ENCODE results near the gene RIMS4. TPM values are rescaled to one million over a fixed set of nuclear protein-coding genes. Genes with fewer than 3 reads are reported as not detected.

The RIMS4 gene
- total RNA-seq, 1 donor from 2014 or later, result 6.4 TPM

DNA sequence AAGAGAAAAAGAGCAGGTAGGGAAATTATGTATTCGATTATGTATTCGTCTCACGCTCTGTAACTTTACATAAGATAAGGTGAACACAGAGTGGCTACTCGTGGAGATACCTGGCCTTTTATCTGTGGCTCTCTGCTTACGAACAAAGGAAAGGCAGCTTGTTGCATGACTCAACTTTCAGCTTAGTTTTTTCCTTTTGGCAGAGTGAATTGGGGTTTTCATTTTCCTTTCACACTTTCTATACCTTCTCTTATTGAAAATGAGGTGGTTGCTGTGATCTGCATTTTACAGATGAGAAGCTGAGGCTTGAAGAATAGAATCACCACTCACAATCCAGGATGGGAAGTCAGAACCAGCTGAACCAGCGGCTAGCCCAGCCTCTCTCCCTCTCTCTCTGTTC is 78.0 kb downstream of the RIMS4 start:
- H3K36me3 ChIP-seq, result no peaks in the 10 kb centered on the region
- no peak overlapping the region for H3K4me3 ChIP-seq
- peaks cover 23% of the 10 kb centered on the region for H3K4me1 ChIP-seq
- peak overlapping the region; percentile 54 for H3K27ac ChIP-seq
- intact Hi-C loops (cut with DNase I), result no loop called here
- TF ChIP-seq, protein P1, sequence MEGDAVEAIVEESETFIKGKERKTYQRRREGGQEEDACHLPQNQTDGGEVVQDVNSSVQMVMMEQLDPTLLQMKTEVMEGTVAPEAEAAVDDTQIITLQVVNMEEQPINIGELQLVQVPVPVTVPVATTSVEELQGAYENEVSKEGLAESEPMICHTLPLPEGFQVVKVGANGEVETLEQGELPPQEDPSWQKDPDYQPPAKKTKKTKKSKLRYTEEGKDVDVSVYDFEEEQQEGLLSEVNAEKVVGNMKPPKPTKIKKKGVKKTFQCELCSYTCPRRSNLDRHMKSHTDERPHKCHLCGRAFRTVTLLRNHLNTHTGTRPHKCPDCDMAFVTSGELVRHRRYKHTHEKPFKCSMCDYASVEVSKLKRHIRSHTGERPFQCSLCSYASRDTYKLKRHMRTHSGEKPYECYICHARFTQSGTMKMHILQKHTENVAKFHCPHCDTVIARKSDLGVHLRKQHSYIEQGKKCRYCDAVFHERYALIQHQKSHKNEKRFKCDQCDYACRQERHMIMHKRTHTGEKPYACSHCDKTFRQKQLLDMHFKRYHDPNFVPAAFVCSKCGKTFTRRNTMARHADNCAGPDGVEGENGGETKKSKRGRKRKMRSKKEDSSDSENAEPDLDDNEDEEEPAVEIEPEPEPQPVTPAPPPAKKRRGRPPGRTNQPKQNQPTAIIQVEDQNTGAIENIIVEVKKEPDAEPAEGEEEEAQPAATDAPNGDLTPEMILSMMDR (IDR thresholded peaks at IDR 0.05), result no peak
- no peak for TF ChIP-seq POLR2A (IDR thresholded peaks at IDR 0.05)
- no peak for TF ChIP-seq POLR2AphosphoS5 (IDR thresholded peaks at IDR 0.05; ENCODE audit: insufficient read depth in 1 of 2, low read depth in 1 of 2)
- H3K27me3 ChIP-seq, result no peaks in the 10 kb centered on the region
- no peak for DNase-seq (ENCODE audit: extremely low spot score in 2 of 2)
- no peaks in the 10 kb centered on the region for H3K9me3 ChIP-seq

DNA sequence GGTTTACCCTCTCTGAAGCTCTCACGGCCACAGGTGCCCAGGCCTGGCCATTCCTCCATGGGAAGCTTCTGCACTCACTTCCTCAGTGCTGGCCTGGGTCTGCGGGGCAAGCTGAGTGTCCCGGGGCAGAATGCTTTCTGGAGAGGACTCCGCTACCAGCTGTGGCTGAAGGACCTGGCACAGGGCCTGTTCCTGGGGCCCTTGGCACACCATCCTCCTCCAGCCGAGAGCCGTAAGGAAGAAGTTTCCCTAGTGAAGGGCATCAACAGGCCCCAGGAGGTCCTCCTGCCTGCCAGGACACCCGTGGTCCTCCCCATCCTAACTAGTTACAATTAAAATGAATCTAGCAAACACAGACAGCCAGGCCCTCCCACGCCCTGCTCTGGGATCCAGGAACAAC is 78.7 kb downstream of the RIMS4 start:
- intact Hi-C loops (cut with DNase I), result no loop called here
- Histone ChIP-seq H3K4me1 (peaks cover 23% of the 10 kb centered on the region), H3K9me3 (no peaks in the 10 kb centered on the region), H3K27me3 (no peaks in the 10 kb centered on the region), H3K36me3 (no peaks in the 10 kb centered on the region), H3K27ac (peak overlapping the region; percentile 22), H3K4me3 (no peak overlapping the region)
- TF ChIP-seq, protein P1 (IDR thresholded peaks at IDR 0.05), result no peak
- TF ChIP-seq POLR2A (IDR thresholded peaks at IDR 0.05), result no peak
- no peak for DNase-seq (ENCODE audit: extremely low spot score in 2 of 2)

DNA sequence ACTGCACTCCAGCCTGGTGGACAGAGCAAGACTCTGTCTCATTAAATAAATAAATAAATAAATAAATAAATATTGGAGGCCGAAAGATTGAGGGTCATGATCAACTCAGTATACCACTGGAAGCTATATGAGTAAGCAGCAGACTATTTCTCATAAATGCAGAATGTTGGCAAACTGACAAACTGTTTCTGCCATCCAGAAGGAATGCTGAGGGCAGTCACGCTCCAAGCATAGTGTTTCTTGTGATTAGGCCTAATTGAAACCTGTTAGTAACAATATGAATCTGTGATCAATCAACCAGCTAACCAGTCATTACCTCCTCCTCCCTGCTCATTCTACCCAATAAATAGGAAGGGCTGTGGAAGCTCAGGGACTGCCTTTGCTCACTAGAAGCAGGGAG is 79.9 kb downstream of the RIMS4 start:
- intact Hi-C loops (cut with DNase I), result no loop called here
- H3K27ac ChIP-seq, result peak overlapping the region; percentile 22
- TF ChIP-seq, protein P1 (IDR thresholded peaks at IDR 0.05), result no peak
- no peak for TF ChIP-seq POLR2A (IDR thresholded peaks at IDR 0.05)
- TF ChIP-seq POLR2AphosphoS5 (IDR thresholded peaks at IDR 0.05; ENCODE audit: insufficient read depth in 1 of 2, low read depth in 1 of 2), result no peak
- H3K27me3 ChIP-seq, result no peaks in the 10 kb centered on the region
- H3K36me3 ChIP-seq, result no peaks in the 10 kb centered on the region
- peaks cover 23% of the 10 kb centered on the region for H3K4me1 ChIP-seq
- H3K4me3 ChIP-seq, result no peak overlapping the region
- no peak for DNase-seq (ENCODE audit: extremely low spot score in 2 of 2)
- H3K9me3 ChIP-seq, result no peaks in the 10 kb centered on the region

DNA sequence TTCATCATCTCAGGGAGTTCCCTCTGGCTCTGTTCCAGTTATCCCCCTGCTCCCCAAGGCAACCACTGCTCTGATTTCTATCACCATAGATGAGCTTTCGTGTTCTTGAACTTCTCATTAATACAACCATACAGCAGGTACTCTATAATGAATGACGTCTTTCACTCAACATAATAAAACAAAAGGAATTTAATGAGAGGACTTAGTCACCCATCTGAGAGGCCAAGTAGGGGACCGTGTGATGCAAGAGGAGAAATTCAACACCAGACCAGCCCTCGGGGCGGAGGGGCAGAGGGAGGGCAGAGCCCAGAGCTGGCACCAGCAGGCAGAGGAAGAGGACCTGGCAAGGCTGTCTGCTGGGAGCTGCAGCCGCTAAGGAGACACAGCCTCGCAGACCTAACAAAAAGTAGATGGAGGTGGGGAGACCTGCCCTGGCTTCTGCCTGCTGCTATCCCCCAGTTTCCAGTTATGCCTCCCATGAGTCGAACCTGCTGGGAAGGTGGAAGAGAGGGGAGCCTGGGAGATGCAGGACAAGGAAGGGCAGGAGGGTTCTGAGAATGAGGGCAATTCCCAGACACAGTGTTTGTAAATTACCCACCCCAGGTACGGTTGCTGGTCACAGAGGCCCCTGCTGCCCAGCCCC is 81.4 kb downstream of the RIMS4 start:
- H3K4me1 ChIP-seq, result peaks cover 23% of the 10 kb centered on the region
- TF ChIP-seq POLR2AphosphoS5 (IDR thresholded peaks at IDR 0.05; ENCODE audit: insufficient read depth in 1 of 2, low read depth in 1 of 2) (peak in 1 of 2 donors; percentile 66), POLR2A (IDR thresholded peaks at IDR 0.05) (no peak)
- TF ChIP-seq, protein P1 (IDR thresholded peaks at IDR 0.05), result no peak
- H3K9me3 ChIP-seq, result no peaks in the 10 kb centered on the region
- H3K4me3 ChIP-seq, result no peak overlapping the region
- H3K27me3 ChIP-seq, result no peaks in the 10 kb centered on the region
- H3K36me3 ChIP-seq, result no peaks in the 10 kb centered on the region
- H3K27ac ChIP-seq, result peak overlapping the region; percentile 69
- no peak for DNase-seq (ENCODE audit: extremely low spot score in 2 of 2)
- intact Hi-C loops (cut with DNase I), result no loop called here

DNA sequence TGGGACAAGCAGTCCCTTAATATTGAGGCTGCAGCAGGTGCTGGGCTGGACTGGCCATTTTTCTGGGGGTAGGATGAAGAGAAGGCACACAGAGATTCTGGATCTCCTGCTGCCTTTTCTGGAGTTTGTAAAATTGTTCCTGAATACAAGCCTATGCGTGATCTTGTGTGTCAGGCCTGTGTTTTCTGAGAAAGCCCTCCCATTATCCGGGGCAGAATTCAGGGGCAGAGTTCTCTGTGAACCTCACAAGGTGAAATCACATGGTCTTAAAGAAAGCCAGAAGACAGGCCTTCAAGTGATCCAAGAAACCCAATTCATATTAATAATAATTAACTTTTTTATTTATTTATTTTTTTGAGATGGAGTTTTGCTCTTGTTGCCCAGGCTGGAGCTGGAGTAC is 82.7 kb downstream of the RIMS4 start:
- H3K4me1 ChIP-seq, result peaks cover 23% of the 10 kb centered on the region
- no peaks in the 10 kb centered on the region for H3K27me3 ChIP-seq
- peak overlapping the region; percentile 36 for H3K27ac ChIP-seq
- no peak for TF ChIP-seq POLR2A (IDR thresholded peaks at IDR 0.05)
- TF ChIP-seq, protein P1 (IDR thresholded peaks at IDR 0.05), result no peak
- no peak for TF ChIP-seq POLR2AphosphoS5 (IDR thresholded peaks at IDR 0.05; ENCODE audit: insufficient read depth in 1 of 2, low read depth in 1 of 2)
- no peaks in the 10 kb centered on the region for H3K9me3 ChIP-seq
- H3K4me3 ChIP-seq, result no peak overlapping the region
- no peak for DNase-seq (ENCODE audit: extremely low spot score in 2 of 2)
- intact Hi-C loops (cut with DNase I), result no loop called here
- H3K36me3 ChIP-seq, result no peaks in the 10 kb centered on the region
